SU-DHL-6 (cell line): ENCODE measurements around the gene TTLL9.

Experiments used
- H2AFZ ChIP-seq: fragments of 200-600 bp; sonication (generic); 2 replicates; pipeline ENCODE4 v1.6.1; 2014; ENCODE audit warnings: low read depth, mild to moderate bottlenecking, moderate library complexity, mixed read lengths, antibody characterized with exemption, low read length; ENCODE audit not compliant: severe bottlenecking
- H3F3A ChIP-seq: fragments of 200-600 bp; shearing (Covaris generic); 2 replicates; pipeline ENCODE4 v1.6.0; 2016; ENCODE audit warnings: antibody characterized with exemption, mild to moderate bottlenecking; ENCODE audit not compliant: insufficient read depth
- H3K27ac ChIP-seq: fragments of 200-600 bp; sonication (generic); 2 replicates; pipeline ENCODE4 v1.5.1; 2016; ENCODE audit warnings: low read depth, mild to moderate bottlenecking, low read length, moderate library complexity, mixed read lengths
- H3K27me3 ChIP-seq: fragments of 200-600 bp; sonication (generic), shearing (Covaris generic); 2 replicates; pipeline ENCODE4 v1.6.0; 2014; ENCODE audit warnings: mild to moderate bottlenecking, low read length
- H3K36me3 ChIP-seq: fragments of 200-600 bp; sonication (generic); 2 replicates; pipeline ENCODE4 v1.6.1; 2014; ENCODE audit warnings: mild to moderate bottlenecking, low read length, mixed read lengths
- H3K4me2 ChIP-seq: fragments of 300-600, 200-600 bp; shearing (Covaris generic), sonication (generic); 2 replicates; pipeline ENCODE4 v1.6.0; 2014; ENCODE audit warnings: low read length, low read depth, mild to moderate bottlenecking; ENCODE audit not compliant: poor library complexity, severe bottlenecking
- H3K4me3 ChIP-seq: fragments of 200-600 bp; sonication (generic); 2 replicates; pipeline ENCODE4 v1.5.1; 2014; ENCODE audit warnings: antibody characterized with exemption, low read length, mild to moderate bottlenecking, mixed read lengths; ENCODE audit not compliant: insufficient read depth, poor library complexity, severe bottlenecking
- H3K79me2 ChIP-seq: fragments of 200-600 bp; sonication (generic); 2 replicates; pipeline ENCODE4 v1.6.1; 2014; ENCODE audit warnings: mild to moderate bottlenecking, low read length, moderate library complexity; ENCODE audit not compliant: insufficient read depth
- H3K9ac ChIP-seq: fragments of 200-600 bp; sonication (generic); 2 replicates; pipeline ENCODE4 v1.7.0; 2014; ENCODE audit warnings: mild to moderate bottlenecking, low read length
- H3K9me2 ChIP-seq: fragments of 200-600 bp; sonication (generic); replicated peaks from 2 replicates; pipeline ENCODE4 v1.6.1; 2014; ENCODE audit warnings: low read length; ENCODE audit not compliant: insufficient read depth
- H3K9me3 ChIP-seq: fragments of 200-600 bp; sonication (generic); 2 replicates; pipeline ENCODE4 v1.6.1; 2014; ENCODE audit warnings: low read length, mixed read lengths; ENCODE audit not compliant: insufficient read depth
- H4K20me1 ChIP-seq: fragments of 200-600 bp; sonication (generic); 2 replicates; pipeline ENCODE4 v1.6.1; 2014; ENCODE audit warnings: low read depth, mild to moderate bottlenecking, antibody characterized with exemption, low read length, moderate library complexity, mixed read lengths
- EZH2phosphoT487 ChIP-seq: fragments of 200-600 bp; sonication (generic), shearing (Covaris generic); conservative IDR thresholded peaks from 2 replicates; pipeline ENCODE4 v1.6.1; 2018; ENCODE audit warnings: mild to moderate bottlenecking, antibody characterized with exemption, low read length, moderate library complexity, mixed read lengths
- TF ChIP-seq, protein P1 (sequence below): fragments of 200-600 bp; sonication (generic); IDR thresholded peaks from one replicate; pipeline ENCODE4 v1.5.1; 2017; ENCODE audit warnings: antibody characterized with exemption, mild to moderate bottlenecking, low read length, moderate library complexity; ENCODE audit not compliant: insufficient read depth, poor library complexity, severe bottlenecking

The TTLL9 gene

DNA sequence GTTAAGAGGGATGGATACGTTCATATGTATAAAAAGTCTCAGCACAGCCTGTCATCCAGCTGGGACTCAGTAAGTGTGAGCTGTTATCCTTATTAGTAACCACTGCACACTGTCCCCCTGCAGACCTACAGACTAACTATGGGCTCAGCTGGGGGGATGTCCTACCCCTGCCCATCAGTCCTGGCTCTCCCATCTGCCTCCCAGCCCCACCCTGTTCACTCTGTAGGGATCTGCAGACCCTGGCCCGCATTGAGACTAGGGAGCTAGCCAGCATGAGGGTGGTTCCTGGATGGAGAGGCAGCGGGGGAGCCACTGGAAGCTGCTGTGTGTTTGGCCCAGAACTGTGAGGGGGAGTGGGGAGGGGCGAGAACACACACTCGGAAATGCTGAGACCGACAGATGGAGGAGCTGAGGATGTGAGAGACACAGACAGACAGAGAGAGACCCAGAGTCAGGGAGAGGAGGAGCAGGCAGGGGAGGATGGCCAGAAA, 114.6 kb downstream of the TTLL9 start:
- H3F3A ChIP-seq = no peaks in the 10 kb centered on the region
- no peak overlapping the region for H3K27ac ChIP-seq
- H3K79me2 ChIP-seq = no peaks in the 10 kb centered on the region
- H3K4me2 ChIP-seq = no peak overlapping the region
- H3K9me2 ChIP-seq = no peaks in the 10 kb centered on the region
- H3K27me3 ChIP-seq = no peaks in the 10 kb centered on the region
- no peaks in the 10 kb centered on the region for H3K9me3 ChIP-seq
- H4K20me1 ChIP-seq = no peaks in the 10 kb centered on the region
- TF ChIP-seq, protein P1, sequence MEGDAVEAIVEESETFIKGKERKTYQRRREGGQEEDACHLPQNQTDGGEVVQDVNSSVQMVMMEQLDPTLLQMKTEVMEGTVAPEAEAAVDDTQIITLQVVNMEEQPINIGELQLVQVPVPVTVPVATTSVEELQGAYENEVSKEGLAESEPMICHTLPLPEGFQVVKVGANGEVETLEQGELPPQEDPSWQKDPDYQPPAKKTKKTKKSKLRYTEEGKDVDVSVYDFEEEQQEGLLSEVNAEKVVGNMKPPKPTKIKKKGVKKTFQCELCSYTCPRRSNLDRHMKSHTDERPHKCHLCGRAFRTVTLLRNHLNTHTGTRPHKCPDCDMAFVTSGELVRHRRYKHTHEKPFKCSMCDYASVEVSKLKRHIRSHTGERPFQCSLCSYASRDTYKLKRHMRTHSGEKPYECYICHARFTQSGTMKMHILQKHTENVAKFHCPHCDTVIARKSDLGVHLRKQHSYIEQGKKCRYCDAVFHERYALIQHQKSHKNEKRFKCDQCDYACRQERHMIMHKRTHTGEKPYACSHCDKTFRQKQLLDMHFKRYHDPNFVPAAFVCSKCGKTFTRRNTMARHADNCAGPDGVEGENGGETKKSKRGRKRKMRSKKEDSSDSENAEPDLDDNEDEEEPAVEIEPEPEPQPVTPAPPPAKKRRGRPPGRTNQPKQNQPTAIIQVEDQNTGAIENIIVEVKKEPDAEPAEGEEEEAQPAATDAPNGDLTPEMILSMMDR = no peak
- TF ChIP-seq EZH2phosphoT487 = no peak
- H3K36me3 ChIP-seq = no peaks in the 10 kb centered on the region
- no peak overlapping the region for H2AFZ ChIP-seq
- no peak overlapping the region for H3K9ac ChIP-seq
- H3K4me3 ChIP-seq = no peak overlapping the region

- H4K20me1 ChIP-seq = no peaks in the 10 kb centered on the region
- H3K9me2 ChIP-seq = no peaks in the 10 kb centered on the region
- no peak overlapping the region for H3K4me3 ChIP-seq
- H3K27me3 ChIP-seq = no peaks in the 10 kb centered on the region
- H3K9me3 ChIP-seq = no peaks in the 10 kb centered on the region
- no peak overlapping the region for H3K27ac ChIP-seq
- no peaks in the 10 kb centered on the region for H3K79me2 ChIP-seq
- TF ChIP-seq, protein P1 = no peak
- TF ChIP-seq EZH2phosphoT487 = no peak
- no peak overlapping the region for H3K9ac ChIP-seq
- H3K4me2 ChIP-seq = no peak overlapping the region
- H3F3A ChIP-seq = no peaks in the 10 kb centered on the region
- H2AFZ ChIP-seq = no peak overlapping the region
- H3K36me3 ChIP-seq = no peaks in the 10 kb centered on the region
These were observed 117.3 kb downstream of the TTLL9 start for GRCh38 chr20:31987744-31988143.

GRCh38 chr20:31988430-31989015, 118.1 kb downstream of the TTLL9 start:
- Histone ChIP-seq H2AFZ (no peak overlapping the region), H3F3A (no peaks in the 10 kb centered on the region), H3K9ac (no peak overlapping the region), H3K79me2 (no peaks in the 10 kb centered on the region), H4K20me1 (no peaks in the 10 kb centered on the region), H3K4me2 (no peak overlapping the region), H3K4me3 (no peak overlapping the region), H3K9me2 (no peaks in the 10 kb centered on the region), H3K27me3 (no peaks in the 10 kb centered on the region), H3K9me3 (no peaks in the 10 kb centered on the region), H3K27ac (no peak overlapping the region), H3K36me3 (no peaks in the 10 kb centered on the region)
- TF ChIP-seq, protein P1 = no peak
- no peak for TF ChIP-seq EZH2phosphoT487
